HL-60 (cell line): ENCODE results near the gene CHRNA4.

ENCODE experiments used
- CTCF ChIP-seq: IDR thresholded peaks from one replicate; pipeline ENCODE4 v1.5.1; 2011; ENCODE audit warnings: low read length, control low read depth, inconsistent platforms; ENCODE audit not compliant: insufficient read depth
- POLR2AphosphoS5 ChIP-seq: IDR thresholded peaks from 2 replicates; pipeline ENCODE4 v1.6.1; 2012; ENCODE audit warnings: low read depth

- TF ChIP-seq POLR2AphosphoS5 = no peak
- no peak for TF ChIP-seq CTCF
Measured at GRCh38 chr20:63306673-63307537, 54.2 kb downstream of the CHRNA4 start.
